H1 (cell line): ENCODE data around the gene RBFOX1. TPM values are rescaled to one million over a fixed set of nuclear protein-coding genes. Genes with fewer than 3 reads are reported as not detected.

Experiments
- CREB1 ChIP-seq: IDR thresholded peaks from 2 replicates; pipeline ENCODE4 v1.6.1; 2012; ENCODE audit warnings: inconsistent platforms
- SUZ12 ChIP-seq: fragments of 200-600 bp; sonication (generic); IDR thresholded peaks from 2 replicates; pipeline ENCODE4 v1.6.1; 2012; ENCODE audit warnings: mild to moderate bottlenecking, inconsistent platforms, low read length, moderate library complexity, mixed read lengths
- YY1 ChIP-seq: IDR thresholded peaks from 2 replicates; pipeline ENCODE4 v1.6.1; 2011; ENCODE audit warnings: low read depth, mild to moderate bottlenecking, low read length
- ZNF274 ChIP-seq: IDR thresholded peaks from 2 replicates; pipeline ENCODE4 v1.7.0; 2012; ENCODE audit warnings: low read length, borderline replicate concordance; ENCODE audit errors: extremely low read depth
- polyA plus RNA-seq, 7 experiments: library from polyadenylated mRNA; depleted of rRNA in 3 of 7; stranded (reverse) in 5 of 7; unstranded in 2 of 7; fragments of >200 nt in 5 of 7; fragments of 200-250 nt in 2 of 7; gene quantifications; 1 replicate in 5 of 7; 2 replicates in 1 of 7; 4 replicates in 1 of 7; pipeline versions ENCODE4 v1.2.1 to v1.2.3, GENCODE V29; 2011 to 2013; ENCODE audit warnings: missing spikeins in 2 of 7, mixed read lengths in 2 of 7
- total RNA-seq: library from RNA; stranded (reverse); fragmentation: NEBNext Ultra II Directional; extraction: Animal tissue kit (Norgen Biotek cat#: 25700); gene quantifications from 2 replicates; pipeline ENCODE4 v1.2.1, GENCODE V29; 2021

RBFOX1 gene
- total and polyA plus RNA-seq, 2 of the 8 experiments (the other 6 are each of a cell fraction or from before 2014, with no cell fraction given) = 1.7 to 2.8 TPM

GRCh38 chr16:7366041-7366440, 33.4 kb downstream of the RBFOX1 start (continued):
- TF ChIP-seq CREB1 (no peak), ZNF274 (no peak), SUZ12 (no peak), YY1 (no peak)
